ENCODE results near the gene XRCC5. TPM values are rescaled to one million over a fixed set of nuclear protein-coding genes. Genes with fewer than 3 reads are reported as not detected.

XRCC5 gene
- total RNA-seq, 2 donors from 2014 or later = 116 to 152 TPM

DNA sequence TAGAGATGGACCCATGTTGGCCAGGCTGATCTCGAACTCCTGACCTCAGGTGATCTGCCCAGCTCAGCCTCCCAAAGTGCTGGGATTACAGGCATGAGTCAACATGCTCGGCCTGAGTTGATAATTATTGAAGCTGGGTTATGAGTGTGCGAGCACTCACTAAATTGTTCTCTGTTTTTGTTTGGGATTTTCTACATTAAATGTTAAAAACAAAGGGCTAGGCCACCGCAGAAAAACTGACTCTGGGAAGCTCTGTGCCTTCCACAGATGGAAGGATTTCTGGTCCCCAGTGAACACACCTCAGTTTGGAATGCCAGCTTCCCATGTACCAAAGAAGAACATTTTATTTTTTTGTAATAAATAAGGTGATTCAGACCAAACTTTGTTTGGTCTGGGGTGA, 83.0 kb downstream of the XRCC5 start:
- H3K36me3 ChIP-seq = no peaks in the 10 kb centered on the region
- H3K27me3 ChIP-seq (replicated peaks; ENCODE audit: insufficient read depth) = no peaks in the 10 kb centered on the region
- intact Hi-C loops (cut with DNase I) = no loop called here
- DNase-seq (ENCODE audit: low spot score) = no peak
- H3K27ac ChIP-seq = no peak overlapping the region
- TF ChIP-seq POLR2A (IDR thresholded peaks at IDR 0.05) = no peak
- TF ChIP-seq, protein P1, sequence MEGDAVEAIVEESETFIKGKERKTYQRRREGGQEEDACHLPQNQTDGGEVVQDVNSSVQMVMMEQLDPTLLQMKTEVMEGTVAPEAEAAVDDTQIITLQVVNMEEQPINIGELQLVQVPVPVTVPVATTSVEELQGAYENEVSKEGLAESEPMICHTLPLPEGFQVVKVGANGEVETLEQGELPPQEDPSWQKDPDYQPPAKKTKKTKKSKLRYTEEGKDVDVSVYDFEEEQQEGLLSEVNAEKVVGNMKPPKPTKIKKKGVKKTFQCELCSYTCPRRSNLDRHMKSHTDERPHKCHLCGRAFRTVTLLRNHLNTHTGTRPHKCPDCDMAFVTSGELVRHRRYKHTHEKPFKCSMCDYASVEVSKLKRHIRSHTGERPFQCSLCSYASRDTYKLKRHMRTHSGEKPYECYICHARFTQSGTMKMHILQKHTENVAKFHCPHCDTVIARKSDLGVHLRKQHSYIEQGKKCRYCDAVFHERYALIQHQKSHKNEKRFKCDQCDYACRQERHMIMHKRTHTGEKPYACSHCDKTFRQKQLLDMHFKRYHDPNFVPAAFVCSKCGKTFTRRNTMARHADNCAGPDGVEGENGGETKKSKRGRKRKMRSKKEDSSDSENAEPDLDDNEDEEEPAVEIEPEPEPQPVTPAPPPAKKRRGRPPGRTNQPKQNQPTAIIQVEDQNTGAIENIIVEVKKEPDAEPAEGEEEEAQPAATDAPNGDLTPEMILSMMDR (IDR thresholded peaks at IDR 0.05) = no peak
- no peak for TF ChIP-seq POLR2AphosphoS5 (IDR thresholded peaks at IDR 0.05)
- H3K9me3 ChIP-seq = no peaks in the 10 kb centered on the region
- 87% methylated on average over 4 of the region's 4 CpGs for WGBS
- H3K4me1 ChIP-seq (replicated peaks) = no peaks in the 10 kb centered on the region
- H3K4me3 ChIP-seq = no peak overlapping the region

DNA sequence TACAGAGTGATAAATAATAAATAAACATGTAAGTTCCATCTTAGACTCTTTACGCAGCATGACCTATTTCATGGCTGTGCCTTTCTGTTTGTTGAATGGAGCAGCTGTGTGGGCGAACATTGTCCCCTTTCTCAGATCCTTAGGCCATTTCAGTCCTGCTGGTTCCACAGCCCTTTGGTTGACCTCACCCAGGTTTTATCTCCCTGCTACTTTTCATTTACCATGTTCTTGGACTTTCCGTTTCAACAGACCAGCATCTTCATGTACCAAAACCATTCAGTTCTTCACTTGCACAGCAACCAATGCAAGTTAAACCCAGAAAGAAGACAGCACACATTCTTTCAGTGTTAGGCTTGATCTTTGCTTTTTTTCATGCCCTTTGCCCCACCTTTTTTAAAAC, 83.8 kb downstream of the XRCC5 start:
- Histone ChIP-seq H3K36me3 (no peaks in the 10 kb centered on the region), H3K27ac (no peak overlapping the region), H3K4me1 (replicated peaks) (no peaks in the 10 kb centered on the region), H3K9me3 (no peaks in the 10 kb centered on the region), H3K27me3 (replicated peaks; ENCODE audit: insufficient read depth) (no peaks in the 10 kb centered on the region), H3K4me3 (no peak overlapping the region)
- WGBS = 86% methylated on average over 3 of the region's 3 CpGs
- DNase-seq (ENCODE audit: low spot score) = no peak
- TF ChIP-seq, protein P1 (IDR thresholded peaks at IDR 0.05) = no peak
- TF ChIP-seq POLR2A (IDR thresholded peaks at IDR 0.05) (no peak), POLR2AphosphoS5 (IDR thresholded peaks at IDR 0.05) (no peak)
- intact Hi-C loops (cut with DNase I) = no loop called here

DNA sequence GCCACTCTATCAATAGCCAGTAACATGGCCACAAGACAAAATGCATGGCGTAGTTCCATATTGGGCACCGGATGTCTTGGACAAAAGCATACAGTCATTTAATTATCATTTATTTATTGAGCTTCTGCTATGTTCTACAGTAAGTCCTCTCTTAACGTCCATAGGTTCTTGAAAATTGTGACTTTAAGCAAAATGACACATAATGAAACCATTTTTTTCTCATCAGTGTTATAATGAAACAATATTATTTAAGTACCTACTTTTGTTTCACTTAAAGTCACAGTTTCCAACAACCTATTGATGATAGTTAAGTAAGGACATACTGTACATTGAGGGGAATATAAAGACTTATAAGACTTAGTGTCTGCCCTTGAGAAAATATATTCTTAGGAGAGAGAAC, 84.9 kb downstream of the XRCC5 start:
- Histone ChIP-seq H3K36me3 (no peaks in the 10 kb centered on the region), H3K4me3 (no peak overlapping the region)
- intact Hi-C loops (cut with DNase I) = no loop called here

DNA sequence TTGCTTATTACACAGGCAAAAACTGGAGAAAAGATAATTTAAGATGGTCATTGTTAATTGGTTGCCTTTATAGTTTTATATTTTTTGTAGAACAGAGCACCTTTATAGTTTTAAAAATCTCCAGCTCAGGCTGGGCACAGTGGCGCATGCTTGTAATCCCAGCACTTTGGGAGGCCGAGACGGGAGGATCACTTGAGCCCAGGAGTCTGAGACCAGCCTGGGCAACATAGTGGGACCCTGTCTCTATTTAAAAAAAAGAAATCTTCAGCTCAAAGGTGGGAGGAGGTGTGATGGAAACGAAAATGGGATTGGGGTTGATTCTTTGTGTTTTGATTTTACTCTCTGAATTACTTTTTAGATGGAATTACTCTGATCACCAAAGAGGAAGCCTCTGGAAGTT, 85.4 kb downstream of the XRCC5 start:
- Histone ChIP-seq H3K9me3 (no peaks in the 10 kb centered on the region), H3K4me3 (no peak overlapping the region), H3K36me3 (no peaks in the 10 kb centered on the region), H3K4me1 (replicated peaks) (no peaks in the 10 kb centered on the region), H3K27ac (no peak overlapping the region), H3K27me3 (replicated peaks; ENCODE audit: insufficient read depth) (no peaks in the 10 kb centered on the region)
- intact Hi-C loops (cut with DNase I) = no loop called here
- WGBS = 94% methylated on average over 4 of the region's 4 CpGs
- TF ChIP-seq, protein P1 (IDR thresholded peaks at IDR 0.05) = no peak
- TF ChIP-seq POLR2A (IDR thresholded peaks at IDR 0.05) (no peak), POLR2AphosphoS5 (IDR thresholded peaks at IDR 0.05) (no peak)
- no peak for DNase-seq (ENCODE audit: low spot score)

More for the DNA sequence above, 84.9 kb downstream of the XRCC5 start:
- no peak for DNase-seq (ENCODE audit: low spot score)
- TF ChIP-seq POLR2A (IDR thresholded peaks at IDR 0.05) (no peak), POLR2AphosphoS5 (IDR thresholded peaks at IDR 0.05) (no peak)
- TF ChIP-seq, protein P1 (IDR thresholded peaks at IDR 0.05) = no peak
- 91% methylated on average over 3 of the region's 3 CpGs for WGBS
- no peaks in the 10 kb centered on the region for H3K9me3 ChIP-seq
- no peak overlapping the region for H3K27ac ChIP-seq
- no peaks in the 10 kb centered on the region for H3K4me1 ChIP-seq (replicated peaks)
- no peaks in the 10 kb centered on the region for H3K27me3 ChIP-seq (replicated peaks; ENCODE audit: insufficient read depth)

DNA sequence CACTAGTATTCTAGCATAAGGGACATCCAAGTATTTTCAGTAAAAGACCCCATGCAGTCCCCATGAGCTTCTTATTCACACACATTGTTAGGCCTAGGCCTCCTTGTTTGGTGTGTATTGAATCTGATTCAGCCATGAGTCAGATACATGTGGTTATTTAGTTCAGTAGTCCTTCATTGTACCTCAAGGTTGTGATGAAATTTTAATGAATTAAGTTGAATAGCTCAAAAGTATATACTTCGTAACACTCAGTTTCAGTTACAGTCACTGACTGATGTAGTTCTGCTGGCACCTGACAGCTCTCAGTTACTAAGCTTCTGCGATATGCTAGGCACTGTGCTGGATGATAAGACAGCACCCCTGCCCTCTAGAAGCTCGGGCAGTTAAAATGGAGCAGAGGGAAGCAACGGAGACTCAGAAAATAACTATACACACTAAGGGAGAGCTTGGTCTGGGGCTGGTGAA, 86.4 kb downstream of the XRCC5 start:
- no peak for DNase-seq (ENCODE audit: low spot score)
- no peak overlapping the region for H3K4me3 ChIP-seq
- H3K36me3 ChIP-seq = no peaks in the 10 kb centered on the region
- H3K9me3 ChIP-seq = no peaks in the 10 kb centered on the region
- TF ChIP-seq, protein P1 (IDR thresholded peaks at IDR 0.05) = no peak
- TF ChIP-seq POLR2A (IDR thresholded peaks at IDR 0.05) = no peak
- no peak for TF ChIP-seq POLR2AphosphoS5 (IDR thresholded peaks at IDR 0.05)
- no peak overlapping the region for H3K27ac ChIP-seq
- 85% methylated on average over 4 of the region's 4 CpGs for WGBS
- no peaks in the 10 kb centered on the region for H3K27me3 ChIP-seq (replicated peaks; ENCODE audit: insufficient read depth)
- intact Hi-C loops (cut with DNase I) = no loop called here
- H3K4me1 ChIP-seq (replicated peaks) = no peaks in the 10 kb centered on the region

All from prostate gland (tissue), 2 donors.